Effector CD4-positive, alpha-beta T cell (primary cell): ENCODE data around the gene CAV1.

ENCODE experiments used
- DNase-seq: peaks from one replicate; pipeline ENCODE4 v3.0.0-alpha.2; 2020

Gene CAV1

GRCh38 chr7:116560021-116560970 is 35.5 kb downstream of the CAV1 start:
- no peak for DNase-seq

- no peak for DNase-seq
Measured at GRCh38 chr7:116561697-116562483, 37.1 kb downstream of the CAV1 start.

GRCh38 chr7:116562529-116563121 is 37.8 kb downstream of the CAV1 start:
- DNase-seq: no peak

GRCh38 chr7:116565981-116566380 is 41.1 kb downstream of the CAV1 start:
- DNase-seq: no peak

- no peak for DNase-seq
Measured at GRCh38 chr7:116566666-116567065, 41.8 kb downstream of the CAV1 start.

- DNase-seq: no peak
Measured at GRCh38 chr7:116569737-116570136, 44.9 kb downstream of the CAV1 start.

GRCh38 chr7:116570306-116570705 is 45.5 kb downstream of the CAV1 start:
- DNase-seq: no peak

GRCh38 chr7:116571037-116571436 is 46.2 kb downstream of the CAV1 start:
- DNase-seq: no peak

- DNase-seq: no peak
Measured at GRCh38 chr7:116571552-116571951, 46.7 kb downstream of the CAV1 start.

GRCh38 chr7:116572036-116572435 is 47.2 kb downstream of the CAV1 start:
- no peak for DNase-seq

- DNase-seq: no peak
Measured at GRCh38 chr7:116573541-116573940, 48.7 kb downstream of the CAV1 start.

GRCh38 chr7:116574025-116574822 is 49.4 kb downstream of the CAV1 start:
- DNase-seq: no peak

GRCh38 chr7:116575853-116576252 is 51.0 kb downstream of the CAV1 start:
- no peak for DNase-seq

- DNase-seq: no peak
Measured at GRCh38 chr7:116576350-116577319, 51.8 kb downstream of the CAV1 start.

- DNase-seq: no peak
Measured at GRCh38 chr7:116577320-116577871, 52.6 kb downstream of the CAV1 start.

GRCh38 chr7:116578526-116578925 is 53.7 kb downstream of the CAV1 start:
- no peak for DNase-seq

- DNase-seq: no peak
Measured at GRCh38 chr7:116579322-116579721, 54.5 kb downstream of the CAV1 start.

- DNase-seq: no peak
Measured at GRCh38 chr7:116579835-116580234, 55.0 kb downstream of the CAV1 start.

GRCh38 chr7:116582164-116582732 is 57.4 kb downstream of the CAV1 start:
- DNase-seq: no peak

- no peak for DNase-seq
Measured at GRCh38 chr7:116582806-116583444, 58.1 kb downstream of the CAV1 start.
